GM18505 (cell line): Measurements from ENCODE around the gene MAOB.

Experiments used
- ATAC-seq: cut with Tn5 transposase; IDR thresholded peaks from one replicate; pipeline ENCODE4 v1.9.1; 2021; ENCODE audit not compliant: unreplicated experiment
- POLR2A ChIP-seq: IDR thresholded peaks from 4 replicates; pipeline ENCODE4 v1.6.1; 2011; ENCODE audit warnings: borderline replicate concordance; ENCODE audit not compliant: insufficient read depth, insufficient read length; ENCODE audit errors: extremely low read depth

The MAOB gene

DNA sequence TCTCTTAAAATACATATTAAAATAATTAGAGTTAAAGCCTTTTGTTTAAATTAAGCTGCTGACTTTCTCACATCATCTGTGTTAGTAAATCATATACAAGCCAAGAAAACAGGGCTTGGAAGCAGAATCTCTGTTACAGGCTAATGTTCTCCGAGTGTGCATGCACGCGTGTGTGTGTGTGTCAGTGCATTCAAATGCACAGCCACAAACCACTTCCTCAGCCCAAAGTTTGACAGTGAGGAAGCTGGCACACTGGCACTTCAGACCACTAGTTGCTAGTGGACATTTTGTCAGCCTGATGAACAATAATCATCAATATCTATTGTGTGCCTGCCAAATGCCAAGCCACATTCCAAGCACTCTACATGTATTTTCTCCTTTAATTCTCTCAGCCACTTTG, 5.6 kb downstream of the MAOB start:
- ATAC-seq, result no peak
- TF ChIP-seq POLR2A, result no peak

GRCh38 chrX:43870758-43871419, 11.4 kb downstream of the MAOB start:
- TF ChIP-seq POLR2A, result no peak
- no peak for ATAC-seq

- no peak for ATAC-seq
- TF ChIP-seq POLR2A, result no peak
Observed at GRCh38 chrX:43870011-43870410, 12.2 kb downstream of the MAOB start.

DNA sequence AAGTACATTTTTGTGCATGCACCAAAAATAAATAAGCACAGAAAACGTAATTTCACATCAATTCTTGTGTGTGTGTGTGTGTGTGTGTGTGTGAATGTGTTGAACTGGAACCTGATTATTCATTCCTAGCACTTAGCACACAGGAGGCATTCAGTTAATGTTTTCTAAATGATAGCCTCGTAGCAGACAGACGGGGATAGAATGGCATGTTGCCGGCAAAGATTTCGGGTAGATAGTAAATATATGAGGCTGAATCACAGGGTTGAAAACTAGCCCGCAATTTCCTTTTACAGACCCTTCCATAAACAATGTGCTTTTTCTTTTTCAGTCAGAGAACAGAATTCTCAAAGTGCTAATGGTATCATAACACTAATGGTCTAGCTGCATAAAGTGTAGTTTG, 13.5 kb downstream of the MAOB start:
- no peak for TF ChIP-seq POLR2A
- ATAC-seq, result no peak

DNA sequence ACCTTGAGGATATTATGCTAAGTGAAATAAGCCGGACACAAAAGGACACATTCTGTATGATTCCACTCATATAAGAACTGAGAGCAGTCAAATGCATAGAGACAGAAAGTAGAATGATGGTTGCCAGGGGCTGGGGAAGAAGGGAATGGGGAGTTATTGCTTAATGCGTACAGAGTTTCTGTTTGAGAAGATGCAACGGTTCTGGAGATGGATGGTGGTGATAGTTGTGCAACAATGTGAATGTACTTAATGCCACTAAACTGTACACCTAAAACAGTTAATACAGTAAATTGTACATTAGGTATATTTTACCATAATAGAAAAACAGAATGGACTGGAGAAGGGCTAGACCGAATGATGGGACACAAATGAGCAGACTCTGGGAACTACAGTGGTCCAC, 15.8 kb downstream of the MAOB start:
- TF ChIP-seq POLR2A, result no peak
- ATAC-seq, result no peak

- TF ChIP-seq POLR2A, result no peak
- ATAC-seq, result no peak
Observed at GRCh38 chrX:43865791-43866190, 16.5 kb downstream of the MAOB start.

DNA sequence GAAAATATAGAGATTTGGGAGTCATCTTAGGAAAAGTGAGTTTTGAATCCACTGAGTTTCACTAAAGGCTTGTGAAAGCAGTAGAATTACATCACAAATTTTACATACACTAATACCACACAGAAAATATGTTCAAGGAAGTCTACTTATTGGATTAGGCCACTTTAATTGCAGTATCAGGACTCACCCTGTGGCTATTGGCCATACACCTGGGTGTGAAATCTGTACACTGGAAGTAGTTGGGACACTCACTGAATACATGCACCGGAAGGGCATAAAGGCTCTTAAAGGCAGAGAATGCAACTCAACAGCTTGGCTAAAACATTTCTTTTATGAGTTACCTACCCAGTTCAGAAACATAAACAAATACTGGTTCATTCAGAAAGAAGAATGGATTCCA, 19.8 kb downstream of the MAOB start:
- TF ChIP-seq POLR2A, result no peak
- no peak for ATAC-seq

DNA sequence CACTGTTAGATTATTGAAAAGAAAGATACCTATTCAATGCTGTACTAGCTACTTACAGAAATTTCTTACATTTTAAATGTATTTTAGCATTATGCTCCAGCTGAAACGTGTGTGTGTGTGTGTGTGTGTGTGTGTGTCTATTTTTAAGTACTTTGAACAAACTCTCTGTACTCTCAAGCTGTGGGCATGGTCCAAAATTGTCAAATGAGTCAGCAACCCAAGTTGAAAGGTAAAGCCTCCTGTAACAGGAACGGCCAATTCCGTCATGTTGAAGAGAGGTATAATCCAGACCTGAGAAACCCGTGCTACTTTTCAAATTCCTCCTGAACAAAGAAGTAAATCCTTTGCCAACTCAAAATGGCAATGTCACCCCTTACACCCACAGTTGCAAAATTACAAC, 20.5 kb downstream of the MAOB start:
- no peak for TF ChIP-seq POLR2A
- no peak for ATAC-seq

DNA sequence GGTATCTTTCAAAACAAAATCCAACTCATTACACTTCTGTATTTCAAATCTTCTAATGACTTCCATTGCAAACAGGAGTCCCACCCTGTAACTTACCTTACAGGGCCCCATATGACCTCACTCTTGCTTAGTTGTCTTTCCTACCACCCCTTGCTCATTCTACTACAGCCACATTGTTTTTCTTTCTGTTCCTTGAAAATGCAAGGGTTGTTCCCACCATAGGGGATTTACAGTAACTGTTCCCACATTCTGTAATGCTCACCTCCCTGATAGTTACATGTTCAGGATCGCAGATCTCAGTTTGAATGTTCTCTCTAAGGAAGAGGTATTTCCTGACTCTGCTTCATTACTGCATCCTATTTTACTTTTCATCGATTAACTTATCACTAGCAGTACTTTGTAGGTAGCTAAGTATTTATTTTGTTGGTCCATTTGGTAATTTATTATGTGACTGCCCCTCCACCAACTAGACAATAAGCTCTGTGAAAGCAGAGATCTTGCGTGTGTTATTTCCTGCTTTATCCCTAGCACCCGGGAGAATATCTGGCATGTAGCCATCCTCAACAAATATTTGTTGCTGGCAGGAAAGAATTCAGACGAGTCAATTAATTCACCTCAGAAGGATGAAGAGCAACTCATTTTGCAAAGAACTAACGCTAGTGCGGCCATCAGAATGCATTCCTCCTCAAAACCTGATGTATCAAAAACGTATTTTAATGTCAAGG, 21.4 kb downstream of the MAOB start:
- no peak for TF ChIP-seq POLR2A

GRCh38 chrX:43853225-43853828, 28.9 kb downstream of the MAOB start:
- no peak for TF ChIP-seq POLR2A
- ATAC-seq, result no peak

More for the DNA sequence above, 21.4 kb downstream of the MAOB start:
- no peak for ATAC-seq

DNA sequence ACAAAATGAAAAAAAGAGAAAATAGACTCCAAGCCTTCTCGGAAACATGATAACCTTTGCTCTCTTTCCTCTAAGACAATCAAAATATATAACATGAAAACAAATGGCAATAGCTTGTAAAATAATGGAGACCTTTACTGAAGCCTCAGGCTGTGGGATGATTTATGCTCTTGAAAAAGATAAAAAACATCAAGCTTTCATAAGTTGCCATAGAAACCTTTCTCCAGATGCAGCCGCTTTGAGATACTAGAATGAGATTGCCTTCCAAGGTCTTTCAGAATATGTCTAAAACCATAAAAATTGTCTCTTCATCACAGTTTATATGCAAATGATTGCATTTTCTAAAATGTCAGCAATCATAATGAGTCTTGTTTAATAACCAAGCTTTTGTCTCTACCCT, 31.6 kb downstream of the MAOB start:
- ATAC-seq, result no peak

GRCh38 chrX:43849173-43849572, 33.1 kb downstream of the MAOB start:
- TF ChIP-seq POLR2A, result no peak
- ATAC-seq, result no peak

More for the DNA sequence above, 31.6 kb downstream of the MAOB start:
- no peak for TF ChIP-seq POLR2A

GRCh38 chrX:43847352-43847751, 34.9 kb downstream of the MAOB start:
- ATAC-seq, result no peak
- TF ChIP-seq POLR2A, result no peak

DNA sequence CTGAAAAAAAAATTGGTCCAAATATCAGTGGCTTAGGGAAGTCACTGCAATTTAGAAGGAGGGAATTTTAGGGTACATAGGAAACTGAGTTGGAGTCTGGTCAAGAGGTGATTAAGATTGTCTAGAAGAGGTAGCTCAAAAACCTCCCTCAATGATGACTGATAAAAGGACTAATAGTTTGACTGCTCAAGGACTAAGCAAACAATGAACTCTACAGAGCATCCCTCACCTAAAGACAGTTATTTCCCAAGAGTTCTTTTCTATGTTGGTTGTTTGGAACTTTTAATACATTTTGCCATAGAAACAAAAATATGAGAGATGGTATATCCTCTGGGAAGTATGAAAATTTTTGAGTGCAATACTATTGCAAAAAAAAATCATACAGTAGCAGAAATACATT, 35.7 kb downstream of the MAOB start:
- ATAC-seq, result no peak
- no peak for TF ChIP-seq POLR2A

- no peak for TF ChIP-seq POLR2A
- ATAC-seq, result no peak
Observed at GRCh38 chrX:43845776-43846175, 36.5 kb downstream of the MAOB start.

GRCh38 chrX:43840265-43840664, 42.0 kb downstream of the MAOB start:
- ATAC-seq, result no peak
- no peak for TF ChIP-seq POLR2A
